Loucy (cell line): Measurements from ENCODE around the gene HUNK.

Experiments used
- H2AFZ ChIP-seq: fragments of 200-600 bp; sonication (generic); 2 replicates; pipeline ENCODE4 v1.6.0; 2016; ENCODE audit warnings: antibody characterized with exemption, mild to moderate bottlenecking, low read length, moderate library complexity
- H3F3A ChIP-seq: fragments of 200-600 bp; 2 replicates; pipeline ENCODE4 v1.6.0; 2016; ENCODE audit warnings: antibody characterized with exemption, low read depth, mild to moderate bottlenecking
- H3K27me3 ChIP-seq: fragments of 200-600 bp; sonication (generic); 2 replicates; pipeline ENCODE4 v1.6.1; 2014; ENCODE audit warnings: low read length, mild to moderate bottlenecking; ENCODE audit not compliant: insufficient read depth, poor library complexity, severe bottlenecking
- H3K36me3 ChIP-seq: fragments of 200-600 bp; sonication (generic); 2 replicates; pipeline ENCODE4 v1.6.1; 2016; ENCODE audit warnings: low read length; ENCODE audit not compliant: insufficient read depth
- H3K4me1 ChIP-seq: fragments of 200-600 bp; sonication (generic); 2 replicates; pipeline ENCODE4 v1.5.1; 2014; ENCODE audit warnings: low read length, mild to moderate bottlenecking; ENCODE audit not compliant: insufficient read depth, poor library complexity, severe bottlenecking
- H3K4me2 ChIP-seq: fragments of 200-600 bp; sonication (generic); 2 replicates; pipeline ENCODE4 v1.6.0; 2014; ENCODE audit warnings: antibody characterized with exemption, low read length, low read depth, mild to moderate bottlenecking; ENCODE audit not compliant: poor library complexity, severe bottlenecking
- H3K4me3 ChIP-seq: fragments of 200-600 bp; sonication (generic); 2 replicates; pipeline ENCODE4 v1.5.1; 2014; ENCODE audit warnings: low read length, mild to moderate bottlenecking, mixed read lengths; ENCODE audit not compliant: poor library complexity, severe bottlenecking
- H3K79me2 ChIP-seq: fragments of 200-600 bp; sonication (generic); 2 replicates; pipeline ENCODE4 v1.6.1; 2014; ENCODE audit warnings: low read length; ENCODE audit not compliant: insufficient read depth
- H3K9ac ChIP-seq: fragments of 200-600 bp; sonication (generic); 2 replicates; pipeline ENCODE4 v1.6.0; 2014; ENCODE audit warnings: mild to moderate bottlenecking, low read depth, low read length, moderate library complexity; ENCODE audit not compliant: poor library complexity, severe bottlenecking
- H3K9me2 ChIP-seq: fragments of 200-600 bp; sonication (generic); replicated peaks from 2 replicates; pipeline ENCODE4 v1.6.1; 2016; ENCODE audit warnings: low read depth, low read length, mixed read lengths
- H3K9me3 ChIP-seq: fragments of 200-600 bp; sonication (generic); 2 replicates; pipeline ENCODE4 v1.6.1; 2014; ENCODE audit warnings: mild to moderate bottlenecking, antibody characterized with exemption, low read length, low read depth; ENCODE audit not compliant: insufficient read depth
- H4K20me1 ChIP-seq: fragments of 200-600 bp; sonication (generic); 2 replicates; pipeline ENCODE4 v1.6.0; 2014; ENCODE audit warnings: antibody characterized with exemption, low read length, mild to moderate bottlenecking; ENCODE audit not compliant: insufficient read depth, poor library complexity, severe bottlenecking
- CTCF ChIP-seq: fragments of 200-600 bp; sonication (generic); conservative IDR thresholded peaks from 2 replicates; pipeline ENCODE4 v1.5.1; 2014; ENCODE audit warnings: mild to moderate bottlenecking, antibody characterized with exemption, low read length
- EZH2phosphoT487 ChIP-seq: fragments of 200-600 bp; IDR thresholded peaks from 2 replicates; pipeline ENCODE4 v1.6.1; 2018; ENCODE audit warnings: antibody characterized with exemption, mild to moderate bottlenecking, moderate library complexity, borderline replicate concordance

Gene HUNK

DNA sequence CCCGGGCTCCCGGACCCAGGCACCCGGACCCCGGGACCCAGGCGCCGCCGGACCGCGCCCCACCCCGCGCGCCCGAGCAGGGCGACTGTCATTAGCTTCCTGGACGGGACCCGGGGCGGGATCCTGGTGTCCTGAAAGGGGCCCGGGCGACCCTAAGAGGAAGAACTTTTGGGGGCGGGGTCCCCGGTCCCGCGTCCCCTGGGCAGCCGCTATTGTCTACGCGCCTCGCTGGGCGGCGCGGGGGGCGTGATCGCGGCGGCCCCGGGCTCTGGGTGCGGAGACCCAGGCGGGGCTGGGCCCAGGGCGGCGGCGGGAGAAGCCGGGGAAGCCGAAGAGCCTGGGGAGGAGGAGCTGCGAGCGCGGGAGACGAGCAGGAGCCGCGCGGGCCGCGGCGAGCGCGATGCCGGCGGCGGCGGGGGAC, 465 bp downstream of the HUNK start:
- H3K9ac ChIP-seq = no peak overlapping the region
- no peak overlapping the region for H2AFZ ChIP-seq
- H3K79me2 ChIP-seq = no peaks in the 10 kb centered on the region
- H3K36me3 ChIP-seq = no peaks in the 10 kb centered on the region
- H3F3A ChIP-seq = no peaks in the 10 kb centered on the region
- no peaks in the 10 kb centered on the region for H3K4me1 ChIP-seq
- no peaks in the 10 kb centered on the region for H3K27me3 ChIP-seq
- TF ChIP-seq EZH2phosphoT487 (no peak), CTCF (no peak)
- no peaks in the 10 kb centered on the region for H3K9me2 ChIP-seq
- H3K9me3 ChIP-seq = no peaks in the 10 kb centered on the region
- H3K4me2 ChIP-seq = no peak overlapping the region
- no peaks in the 10 kb centered on the region for H4K20me1 ChIP-seq
- H3K4me3 ChIP-seq = no peak overlapping the region

DNA sequence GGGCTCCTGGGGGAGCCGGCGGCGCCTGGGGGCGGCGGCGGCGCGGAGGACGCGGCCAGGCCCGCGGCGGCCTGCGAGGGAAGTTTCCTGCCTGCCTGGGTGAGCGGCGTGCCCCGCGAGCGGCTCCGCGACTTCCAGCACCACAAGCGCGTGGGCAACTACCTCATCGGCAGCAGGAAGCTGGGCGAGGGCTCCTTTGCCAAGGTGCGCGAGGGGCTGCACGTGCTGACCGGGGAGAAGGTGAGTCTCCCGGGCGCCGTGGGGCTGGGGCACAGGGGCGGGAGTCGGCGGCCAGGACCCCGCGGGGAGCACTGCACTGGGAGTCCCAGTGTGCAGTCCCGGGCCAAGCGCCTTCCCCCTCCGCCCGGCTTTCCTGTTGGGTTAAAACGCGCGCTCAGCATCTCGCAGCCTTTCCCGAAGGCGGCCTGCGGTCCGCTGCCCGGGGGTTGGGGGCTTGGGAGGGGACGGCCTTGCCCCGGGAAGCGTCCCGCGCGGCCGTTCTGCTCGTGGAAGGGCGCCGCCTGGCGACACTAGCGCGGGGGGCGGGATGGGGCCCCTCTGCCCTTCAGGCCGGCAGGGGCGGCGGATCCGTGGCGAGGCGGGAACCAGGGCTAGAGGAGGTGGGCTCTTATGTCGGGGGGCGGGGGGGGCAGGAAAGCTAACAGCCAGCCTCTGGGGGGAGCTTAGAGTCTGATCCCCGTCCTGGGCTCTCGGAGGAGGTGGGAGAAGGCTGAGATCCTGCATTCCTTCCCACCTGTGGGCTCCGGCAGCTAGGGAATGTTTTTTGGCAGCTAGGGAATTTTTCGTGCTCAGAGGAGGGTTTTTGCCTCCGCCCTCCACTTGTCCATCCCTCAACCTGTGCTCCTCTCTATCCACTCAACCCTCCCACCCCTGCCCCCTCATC, 1.1 kb downstream of the HUNK start:
- TF ChIP-seq CTCF = no peak
- TF ChIP-seq EZH2phosphoT487 = no peak
- Histone ChIP-seq H3K79me2 (no peaks in the 10 kb centered on the region), H3K4me1 (no peaks in the 10 kb centered on the region), H3K4me2 (no peak overlapping the region), H3K4me3 (no peak overlapping the region), H3K9me3 (no peaks in the 10 kb centered on the region), H3K9me2 (no peaks in the 10 kb centered on the region), H4K20me1 (no peaks in the 10 kb centered on the region), H2AFZ (no peak overlapping the region), H3K27me3 (no peaks in the 10 kb centered on the region), H3F3A (no peaks in the 10 kb centered on the region), H3K9ac (no peak overlapping the region), H3K36me3 (no peaks in the 10 kb centered on the region)

GRCh38 chr21:31874812-31875212, 2.0 kb downstream of the HUNK start:
- no peak for TF ChIP-seq CTCF
- no peak for TF ChIP-seq EZH2phosphoT487
- H4K20me1 ChIP-seq = no peaks in the 10 kb centered on the region
- no peaks in the 10 kb centered on the region for H3K9me2 ChIP-seq
- H3K4me2 ChIP-seq = no peak overlapping the region
- H3K9ac ChIP-seq = no peak overlapping the region
- no peaks in the 10 kb centered on the region for H3K36me3 ChIP-seq
- H3K4me1 ChIP-seq = no peaks in the 10 kb centered on the region
- H3K27me3 ChIP-seq = no peaks in the 10 kb centered on the region
- no peak overlapping the region for H2AFZ ChIP-seq
- H3K4me3 ChIP-seq = no peak overlapping the region
- H3F3A ChIP-seq = no peaks in the 10 kb centered on the region
- no peaks in the 10 kb centered on the region for H3K79me2 ChIP-seq
- H3K9me3 ChIP-seq = no peaks in the 10 kb centered on the region
